Osteoblast (primary cell): ENCODE results near the gene AFMID. TPM values are rescaled to one million over a fixed set of nuclear protein-coding genes. Genes with fewer than 3 reads are reported as not detected.

Source experiments
- DNase-seq: peaks from one replicate; pipeline ENCODE4 v3.0.0; 2011; ENCODE audit warnings: low spot score, mixed read lengths; ENCODE audit not compliant: insufficient read length; ENCODE audit errors: missing footprints
- H2AFZ ChIP-seq: 2 replicates; pipeline ENCODE4 v1.6.0; 2011; ENCODE audit warnings: mild to moderate bottlenecking, low read length
- H3K27ac ChIP-seq: 2 replicates; pipeline ENCODE4 v1.5.1; 2011; ENCODE audit warnings: mild to moderate bottlenecking, low read depth, low read length, moderate library complexity
- H3K27me3 ChIP-seq: 2 replicates; pipeline ENCODE4 v1.6.0; 2012; ENCODE audit warnings: mild to moderate bottlenecking, control low read depth, inconsistent platforms, low read length, moderate library complexity; ENCODE audit not compliant: insufficient read depth
- H3K36me3 ChIP-seq: 2 replicates; pipeline ENCODE4 v1.5.1; 2011; ENCODE audit warnings: mild to moderate bottlenecking, low read length, control low read depth, moderate library complexity; ENCODE audit not compliant: insufficient read depth
- H3K4me1 ChIP-seq: 2 replicates; pipeline ENCODE4 v1.5.1; 2011; ENCODE audit warnings: mild to moderate bottlenecking, low read length, control low read depth, moderate library complexity; ENCODE audit not compliant: insufficient read depth
- H3K4me2 ChIP-seq: 2 replicates; pipeline ENCODE4 v1.6.0; 2011; ENCODE audit warnings: mild to moderate bottlenecking, low read length; ENCODE audit not compliant: insufficient read depth
- H3K4me3 ChIP-seq: fragments of 200-600 bp; sonication (generic); 3 replicates; pipeline ENCODE4 v1.5.1; 2012; ENCODE audit warnings: mild to moderate bottlenecking, low read length, inconsistent platforms; ENCODE audit not compliant: insufficient read depth
- H3K79me2 ChIP-seq: 2 replicates; pipeline ENCODE4 v1.6.0; 2012; ENCODE audit warnings: mild to moderate bottlenecking, low read length, control low read depth, inconsistent platforms; ENCODE audit not compliant: insufficient read depth
- H3K9me3 ChIP-seq: 2 replicates; pipeline ENCODE4 v1.5.1; 2011; ENCODE audit warnings: low read depth, low read length, control low read depth
- H4K20me1 ChIP-seq: 2 replicates; pipeline ENCODE4 v1.6.0; 2012; ENCODE audit warnings: mild to moderate bottlenecking, low read length, control low read depth; ENCODE audit not compliant: insufficient read depth
- total RNA-seq: library from RNA; depleted of rRNA; stranded (reverse); fragments of >200 nt; gene quantifications from 2 replicates; pipeline ENCODE4 v1.2.3, GENCODE V29; 2012
- TF ChIP-seq, protein P1 (sequence below): IDR thresholded peaks from 2 replicates; pipeline ENCODE4 v1.5.1; 2011; ENCODE audit warnings: mild to moderate bottlenecking, low read depth, low read length, moderate library complexity; ENCODE audit errors: extremely low read depth

Gene AFMID
- total RNA-seq, 1 donor = 23.2 TPM

DNA sequence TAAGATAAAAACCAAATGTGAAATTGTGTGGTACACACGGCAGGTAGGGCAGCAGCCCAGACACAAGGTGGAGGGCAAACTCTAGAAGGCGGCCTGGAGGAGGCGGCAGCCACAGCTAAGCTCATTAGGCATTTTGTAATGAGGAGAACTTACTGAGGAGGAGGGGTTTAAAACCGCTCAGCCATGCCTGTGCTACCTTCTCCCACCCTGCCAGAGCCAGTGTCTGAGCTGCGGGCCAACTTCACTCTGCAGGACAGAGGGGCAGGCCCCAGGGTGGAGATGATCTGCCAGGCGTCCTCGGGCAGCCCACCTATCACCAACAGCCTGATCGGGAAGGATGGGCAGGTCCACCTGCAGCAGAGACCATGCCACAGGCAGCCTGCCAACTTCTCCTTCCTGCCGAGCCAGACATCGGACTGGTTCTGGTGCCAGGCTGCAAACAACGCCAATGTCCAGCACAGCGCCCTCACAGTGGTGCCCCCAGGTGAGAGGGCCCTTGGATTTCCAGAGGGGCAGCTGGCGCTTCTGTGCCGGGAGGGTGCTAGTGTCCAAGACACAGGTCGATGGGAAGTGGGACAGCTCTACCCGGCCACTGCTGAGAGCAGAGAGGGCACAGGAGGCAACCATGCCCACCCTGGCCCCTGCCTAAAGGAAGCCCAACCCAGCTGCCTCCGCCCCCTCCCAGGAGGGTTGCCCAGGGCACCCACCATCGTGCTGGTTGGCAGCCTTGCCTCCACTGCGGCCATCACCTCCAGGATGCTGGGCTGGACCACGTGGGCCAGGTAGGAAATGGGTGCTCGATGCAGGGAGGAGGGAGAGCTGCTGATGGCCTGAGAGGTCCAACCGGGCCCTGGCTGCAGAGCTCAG, 23.0 kb upstream of the AFMID start:
- H3K9me3 ChIP-seq = no peaks in the 10 kb centered on the region
- no peaks in the 10 kb centered on the region for H3K27me3 ChIP-seq
- peaks cover 4% of the 10 kb centered on the region for H3K4me1 ChIP-seq
- DNase-seq = peak; percentile 62
- no peaks in the 10 kb centered on the region for H3K79me2 ChIP-seq
- no peak overlapping the region for H2AFZ ChIP-seq
- TF ChIP-seq, protein P1, sequence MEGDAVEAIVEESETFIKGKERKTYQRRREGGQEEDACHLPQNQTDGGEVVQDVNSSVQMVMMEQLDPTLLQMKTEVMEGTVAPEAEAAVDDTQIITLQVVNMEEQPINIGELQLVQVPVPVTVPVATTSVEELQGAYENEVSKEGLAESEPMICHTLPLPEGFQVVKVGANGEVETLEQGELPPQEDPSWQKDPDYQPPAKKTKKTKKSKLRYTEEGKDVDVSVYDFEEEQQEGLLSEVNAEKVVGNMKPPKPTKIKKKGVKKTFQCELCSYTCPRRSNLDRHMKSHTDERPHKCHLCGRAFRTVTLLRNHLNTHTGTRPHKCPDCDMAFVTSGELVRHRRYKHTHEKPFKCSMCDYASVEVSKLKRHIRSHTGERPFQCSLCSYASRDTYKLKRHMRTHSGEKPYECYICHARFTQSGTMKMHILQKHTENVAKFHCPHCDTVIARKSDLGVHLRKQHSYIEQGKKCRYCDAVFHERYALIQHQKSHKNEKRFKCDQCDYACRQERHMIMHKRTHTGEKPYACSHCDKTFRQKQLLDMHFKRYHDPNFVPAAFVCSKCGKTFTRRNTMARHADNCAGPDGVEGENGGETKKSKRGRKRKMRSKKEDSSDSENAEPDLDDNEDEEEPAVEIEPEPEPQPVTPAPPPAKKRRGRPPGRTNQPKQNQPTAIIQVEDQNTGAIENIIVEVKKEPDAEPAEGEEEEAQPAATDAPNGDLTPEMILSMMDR = no peak
- no peak overlapping the region for H3K4me3 ChIP-seq
- H4K20me1 ChIP-seq = no peaks in the 10 kb centered on the region
- H3K4me2 ChIP-seq = no peak overlapping the region
- H3K36me3 ChIP-seq = no peaks in the 10 kb centered on the region
- H3K27ac ChIP-seq = no peak overlapping the region

DNA sequence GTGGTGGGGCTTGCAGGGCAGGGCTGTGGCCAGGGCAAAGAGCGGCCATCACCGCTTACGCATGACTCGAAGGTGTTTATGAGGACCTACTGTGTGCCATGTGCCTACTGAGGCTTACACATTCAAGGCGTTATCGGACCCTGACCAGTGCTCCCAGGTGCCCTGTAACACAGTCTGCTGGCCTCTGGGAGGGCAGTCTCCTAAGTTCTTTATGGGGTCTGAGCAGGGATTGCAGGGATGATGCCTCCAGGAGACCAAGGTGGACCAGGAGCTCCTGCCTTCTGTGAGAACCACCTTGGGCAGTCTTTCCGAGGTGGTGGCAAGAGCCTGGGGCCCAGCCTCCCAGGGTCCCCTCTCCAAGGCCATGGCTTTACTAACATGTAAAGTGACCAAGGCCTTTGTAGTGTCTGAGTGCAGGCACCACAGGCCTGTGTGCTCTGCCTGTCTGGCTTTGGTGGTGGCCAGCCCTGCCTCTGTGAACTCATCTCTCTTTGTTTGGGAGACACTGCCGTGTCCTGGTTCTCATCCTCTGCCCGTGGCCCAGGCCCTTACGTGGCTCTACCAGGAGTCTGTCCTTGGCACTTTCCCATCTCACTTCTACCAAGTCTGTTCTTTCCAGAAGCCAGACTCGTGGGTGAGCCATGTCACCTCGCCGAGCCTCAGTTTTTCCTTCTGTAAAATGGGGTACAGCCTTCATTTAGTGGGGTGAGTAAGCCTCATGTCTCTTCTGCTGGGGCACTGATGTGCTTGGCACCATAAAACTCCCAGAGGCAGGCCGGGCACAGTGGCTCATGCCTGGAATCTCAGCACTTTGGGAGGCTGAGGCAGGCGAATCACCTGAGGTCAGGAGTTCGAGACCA, 22.2 kb upstream of the AFMID start:
- Histone ChIP-seq H3K4me1 (peaks cover 4% of the 10 kb centered on the region), H2AFZ (no peak overlapping the region), H3K9me3 (no peaks in the 10 kb centered on the region), H4K20me1 (peaks cover 6% of the 10 kb centered on the region), H3K27me3 (no peaks in the 10 kb centered on the region), H3K4me3 (no peak overlapping the region), H3K27ac (no peak overlapping the region), H3K4me2 (no peak overlapping the region), H3K36me3 (no peaks in the 10 kb centered on the region), H3K79me2 (no peaks in the 10 kb centered on the region)
- peak; percentile 73 for DNase-seq
- TF ChIP-seq, protein P1 = no peak

DNA sequence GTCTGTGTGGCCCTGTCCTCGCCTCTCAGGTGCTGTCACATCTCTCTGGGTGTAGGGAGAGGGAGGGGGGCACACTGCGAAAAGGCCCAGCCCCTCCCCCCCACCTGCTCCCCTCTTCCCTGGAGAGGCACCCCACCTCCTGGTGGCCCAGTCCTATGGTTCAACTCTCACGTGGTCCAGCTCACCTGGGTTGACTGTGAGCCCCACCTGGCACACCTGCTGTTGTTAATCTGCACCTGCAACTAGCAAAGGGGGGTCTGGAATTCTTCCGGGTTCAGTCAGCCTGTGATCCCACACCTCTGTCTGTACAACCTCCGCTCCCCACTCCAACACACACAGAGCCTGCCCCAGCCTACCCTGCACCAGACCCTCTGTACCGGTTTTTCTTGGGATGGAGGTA, 20.7 kb upstream of the AFMID start:
- Histone ChIP-seq H3K27ac (no peak overlapping the region), H4K20me1 (peaks cover 6% of the 10 kb centered on the region), H3K9me3 (no peaks in the 10 kb centered on the region), H3K4me1 (peaks cover 4% of the 10 kb centered on the region), H2AFZ (no peak overlapping the region), H3K36me3 (no peaks in the 10 kb centered on the region), H3K4me3 (no peak overlapping the region), H3K79me2 (no peaks in the 10 kb centered on the region), H3K4me2 (no peak overlapping the region), H3K27me3 (no peaks in the 10 kb centered on the region)
- DNase-seq = peak; percentile 58
- TF ChIP-seq, protein P1 = no peak
